Mesenteric fat pad (tissue), 1 donor: ENCODE measurements around the gene STARD10. TPM values are rescaled to one million over a fixed set of nuclear protein-coding genes. Genes with fewer than 3 reads are reported as not detected.
A peak's percentile ranks its signal among the peaks of the same experiment; 100 is the strongest.
"Not testable (repeated sequence)": the region's sequence is repeated elsewhere in the genome, so short reads cannot be mapped to it uniquely, and the experiment has no call there.

Experiments used
- DNase-seq: peaks from one replicate; pipeline ENCODE4 v3.0.0-alpha.2; 2020; ENCODE audit warnings: low spot score
- total RNA-seq: library from RNA; stranded (reverse); fragmentation: NEBNext Ultra II Directional; extraction: Animal tissue kit (Norgen Biotek cat#: 25700); gene quantifications from one replicate; pipeline ENCODE4 v1.2.1, GENCODE V29; 2021
- donor health status: DM: yes; HTN: yes; CAD: no.

STARD10 gene
- total RNA-seq, 1 donor from 2014 or later: 9.0 TPM

- peak; percentile 79 for DNase-seq
Measured at GRCh38 chr11:72826191-72826941, 32.5 kb upstream of the STARD10 start.

GRCh38 chr11:72825661-72826060, 31.8 kb upstream of the STARD10 start:
- peak; percentile 68 for DNase-seq

- peak; percentile 69 for DNase-seq
Measured at GRCh38 chr11:72824811-72825505, 31.1 kb upstream of the STARD10 start.

GRCh38 chr11:72824020-72824419, 30.2 kb upstream of the STARD10 start:
- DNase-seq: peak; percentile 69

GRCh38 chr11:72823105-72823804, 29.4 kb upstream of the STARD10 start:
- no peak for DNase-seq

GRCh38 chr11:72821920-72822799, 28.3 kb upstream of the STARD10 start:
- peak; percentile 96 for DNase-seq

GRCh38 chr11:72821221-72821919, 27.5 kb upstream of the STARD10 start:
- no peak for DNase-seq

- no peak for DNase-seq
Measured at GRCh38 chr11:72820439-72821139, 26.7 kb upstream of the STARD10 start.

- DNase-seq: no peak
Measured at GRCh38 chr11:72818971-72819370, 25.1 kb upstream of the STARD10 start.

- DNase-seq: no peak
Measured at GRCh38 chr11:72817966-72818365, 24.1 kb upstream of the STARD10 start.

- no peak for DNase-seq
Measured at GRCh38 chr11:72816404-72816990, 22.6 kb upstream of the STARD10 start.

- DNase-seq: no peak
Measured at GRCh38 chr11:72815110-72815618, 21.3 kb upstream of the STARD10 start.

- DNase-seq: peak; percentile 98
Measured at GRCh38 chr11:72814286-72815109, 20.7 kb upstream of the STARD10 start, which contains the start of gene ATG16L2. Gene ATG16L2 (plus strand): TSS chr11:72814411. CDS start chr11:72814446, 35 bp downstream.

- peak; percentile 94 for DNase-seq
Measured at GRCh38 chr11:72813740-72814285, 20.0 kb upstream of the STARD10 start.

- DNase-seq: no peak
Measured at GRCh38 chr11:72812967-72813739, 19.3 kb upstream of the STARD10 start.

- no peak for DNase-seq
Measured at GRCh38 chr11:72812604-72812966, 18.7 kb upstream of the STARD10 start.

- not testable (repeated sequence) for DNase-seq
Measured at GRCh38 chr11:72811686-72812085, 17.8 kb upstream of the STARD10 start.
